Measurements from ENCODE around the gene CHRM4.
"Not testable (repeated sequence)": the region's sequence is repeated elsewhere in the genome, so short reads cannot be mapped to it uniquely, and the experiment has no call there.

CHRM4 gene

DNA sequence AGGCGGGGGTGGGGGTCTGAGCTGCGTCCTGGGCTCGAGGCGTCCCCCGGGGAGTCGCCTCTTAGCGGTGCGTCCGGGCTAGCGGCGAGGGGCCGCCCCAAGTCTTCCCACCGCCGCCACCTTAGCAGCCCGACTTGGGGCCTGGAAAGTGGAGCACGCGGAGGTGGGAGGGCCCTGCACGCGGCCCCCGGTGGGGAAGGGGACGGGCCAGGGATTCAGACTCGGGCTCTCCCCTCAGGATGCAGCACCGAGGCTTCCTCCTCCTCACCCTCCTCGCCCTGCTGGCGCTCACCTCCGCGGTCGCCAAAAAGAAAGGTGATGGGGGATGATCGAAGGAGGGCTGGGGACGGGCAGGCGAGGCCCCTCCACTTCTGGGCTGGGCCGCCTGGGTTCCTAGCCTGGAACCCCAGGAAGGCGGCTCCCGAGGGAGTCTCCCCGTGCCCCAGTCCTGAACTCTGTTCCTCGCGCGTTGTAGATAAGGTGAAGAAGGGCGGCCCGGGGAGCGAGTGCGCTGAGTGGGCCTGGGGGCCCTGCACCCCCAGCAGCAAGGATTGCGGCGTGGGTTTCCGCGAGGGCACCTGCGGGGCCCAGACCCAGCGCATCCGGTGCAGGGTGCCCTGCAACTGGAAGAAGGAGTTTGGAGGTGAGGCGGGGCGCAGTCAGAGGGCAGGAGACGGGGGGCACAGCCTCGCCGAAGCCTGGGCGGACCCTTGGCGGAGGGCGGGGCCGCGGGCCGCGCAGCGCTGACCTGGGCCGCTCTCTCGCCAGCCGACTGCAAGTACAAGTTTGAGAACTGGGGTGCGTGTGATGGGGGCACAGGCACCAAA, 9.5 kb downstream of the CHRM4 start:
- no peak for DNase-seq (ENCODE audit: low read depth)

DNA sequence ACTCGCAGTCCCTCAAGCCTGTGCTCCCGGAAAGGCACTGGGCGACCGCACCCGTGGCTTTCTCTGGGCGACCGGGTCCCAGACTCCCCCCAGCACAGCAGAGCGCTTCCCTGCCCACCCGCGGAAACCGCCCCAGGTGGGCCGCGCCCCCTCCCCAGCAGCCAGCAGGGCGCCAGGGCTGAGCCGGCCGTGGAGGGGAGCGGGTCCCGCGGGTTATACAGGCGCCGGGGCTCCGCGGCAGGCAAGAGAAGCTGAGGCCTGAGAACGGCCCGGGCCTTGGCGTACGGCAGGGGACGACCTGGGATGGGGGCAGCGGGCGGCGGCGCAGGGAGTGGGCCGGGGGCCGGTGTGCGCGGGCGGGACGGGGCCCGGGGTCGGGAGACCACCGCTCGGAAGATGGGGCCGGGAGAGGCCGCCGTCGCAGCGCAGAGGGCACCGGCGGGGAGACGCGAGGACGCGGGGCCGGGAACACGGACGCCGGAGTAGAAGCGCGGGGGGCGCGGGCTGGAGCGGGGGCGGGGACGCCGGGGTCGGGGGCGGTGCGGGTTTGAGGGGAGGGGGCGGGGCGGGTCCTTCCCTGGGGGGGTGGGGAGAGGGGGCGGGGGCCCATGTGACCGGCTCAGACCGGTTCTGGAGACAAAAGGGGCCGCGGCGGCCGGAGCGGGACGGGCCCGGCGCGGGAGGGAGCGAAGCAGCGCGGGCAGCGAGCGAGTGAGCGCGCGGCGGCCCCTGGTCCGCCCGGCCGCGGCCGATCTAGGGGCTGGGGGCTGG, 10.3 kb downstream of the CHRM4 start, which contains the start of gene MDK:
MDK (plus strand) TSS at position 622 of the 771 bp plus-strand sequence. CDS start 389 bp downstream, outside the sequence.
- DNase-seq (ENCODE audit: low read depth): no peak

DNA sequence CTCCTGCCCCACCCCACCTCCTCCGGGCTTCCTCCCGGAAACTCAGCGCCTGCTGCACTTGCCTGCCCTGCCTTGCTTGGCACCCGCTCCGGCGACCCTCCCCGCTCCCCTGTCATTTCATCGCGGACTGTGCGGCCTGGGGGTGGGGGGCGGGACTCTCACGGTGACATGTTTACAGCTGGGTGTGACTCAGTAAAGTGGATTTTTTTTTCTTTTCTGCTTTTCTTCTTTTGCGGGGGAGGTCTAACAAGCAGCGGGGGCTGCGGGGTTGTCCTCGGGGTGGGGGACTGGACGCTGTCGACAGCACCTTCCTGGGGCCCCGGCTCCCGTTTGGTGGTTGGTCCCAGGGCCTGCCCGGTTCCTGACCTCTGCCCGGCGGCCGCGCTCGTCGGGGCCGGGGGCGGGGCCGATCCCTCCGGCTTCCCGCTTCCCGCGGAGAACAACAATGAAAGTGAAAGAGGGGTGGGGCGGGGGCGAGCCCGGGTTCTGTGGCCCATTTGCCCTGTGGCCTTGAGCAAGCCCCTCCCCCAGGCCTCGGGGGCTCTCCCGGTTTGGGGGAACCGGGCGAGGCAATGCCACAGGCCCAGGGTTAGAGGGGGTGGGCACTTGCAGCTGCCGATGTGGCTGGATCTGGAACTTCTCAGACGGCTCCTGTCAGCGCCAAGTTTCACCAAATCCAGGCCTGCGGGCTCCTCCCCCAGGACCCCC, 11.1 kb downstream of the CHRM4 start:
- DNase-seq (ENCODE audit: low read depth): no peak

DNA sequence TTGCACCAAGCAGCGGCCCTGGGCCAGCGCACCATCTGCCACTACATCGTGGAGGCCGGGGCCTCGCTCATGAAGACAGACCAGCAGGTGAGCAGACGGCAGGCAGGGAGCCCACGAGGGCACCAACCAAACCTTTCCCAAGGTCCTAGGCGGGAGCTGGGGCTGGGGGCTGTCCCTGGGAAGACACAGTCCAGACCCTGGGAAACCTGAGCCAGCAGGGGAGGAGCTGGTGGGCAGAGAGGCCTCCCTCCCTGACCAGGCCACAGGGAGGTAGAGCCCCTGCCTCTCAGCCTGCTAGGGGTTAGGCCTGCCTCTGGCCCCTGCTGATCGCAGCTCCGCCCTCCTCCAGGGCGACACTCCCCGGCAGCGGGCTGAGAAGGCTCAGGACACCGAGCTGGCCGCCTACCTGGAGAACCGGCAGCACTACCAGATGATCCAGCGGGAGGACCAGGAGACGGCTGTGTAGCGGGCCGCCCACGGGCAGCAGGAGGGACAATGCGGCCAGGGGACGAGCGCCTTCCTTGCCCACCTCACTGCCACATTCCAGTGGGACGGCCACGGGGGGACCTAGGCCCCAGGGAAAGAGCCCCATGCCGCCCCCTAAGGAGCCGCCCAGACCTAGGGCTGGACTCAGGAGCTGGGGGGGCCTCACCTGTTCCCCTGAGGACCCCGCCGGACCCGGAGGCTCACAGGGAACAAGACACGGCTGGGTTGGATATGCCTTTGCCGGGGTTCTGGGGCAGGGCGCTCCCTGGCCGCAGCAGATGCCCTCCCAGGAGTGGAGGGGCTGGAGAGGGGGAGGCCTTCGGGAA, 11.9 kb downstream of the CHRM4 start:
- DNase-seq (ENCODE audit: low read depth): not testable (repeated sequence)

DNA sequence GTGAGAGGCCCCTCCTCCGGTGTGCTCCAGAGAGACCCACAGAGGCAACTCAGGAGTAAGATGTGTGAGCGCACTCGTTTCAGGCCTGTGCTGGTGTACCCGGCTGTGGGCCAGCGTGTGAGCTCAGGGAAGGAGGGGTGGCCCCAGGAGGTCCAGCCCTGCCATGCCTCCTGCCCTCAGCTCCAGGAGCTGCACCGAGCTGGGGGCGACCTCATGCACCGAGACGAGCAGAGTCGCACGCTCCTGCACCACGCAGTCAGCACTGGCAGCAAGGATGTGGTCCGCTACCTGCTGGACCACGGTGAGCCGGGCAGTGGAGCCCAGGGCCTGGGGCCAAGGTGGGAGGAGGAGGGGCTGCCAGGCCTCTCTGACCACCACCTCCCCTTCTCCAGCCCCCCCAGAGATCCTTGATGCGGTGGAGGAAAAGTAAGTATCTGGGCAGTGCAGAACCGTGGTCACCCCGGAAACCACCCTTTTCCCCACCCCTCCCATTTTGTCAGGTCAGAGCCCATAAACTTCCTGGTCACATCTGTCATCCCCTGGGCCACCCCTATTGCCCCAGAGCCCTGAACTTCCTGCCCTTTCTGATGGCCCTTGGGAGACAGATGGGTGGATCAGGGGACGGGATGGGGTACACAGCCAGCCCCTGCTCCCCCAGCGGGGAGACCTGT, 12.6 kb downstream of the CHRM4 start:
- no peak for DNase-seq (ENCODE audit: low read depth)

DNA sequence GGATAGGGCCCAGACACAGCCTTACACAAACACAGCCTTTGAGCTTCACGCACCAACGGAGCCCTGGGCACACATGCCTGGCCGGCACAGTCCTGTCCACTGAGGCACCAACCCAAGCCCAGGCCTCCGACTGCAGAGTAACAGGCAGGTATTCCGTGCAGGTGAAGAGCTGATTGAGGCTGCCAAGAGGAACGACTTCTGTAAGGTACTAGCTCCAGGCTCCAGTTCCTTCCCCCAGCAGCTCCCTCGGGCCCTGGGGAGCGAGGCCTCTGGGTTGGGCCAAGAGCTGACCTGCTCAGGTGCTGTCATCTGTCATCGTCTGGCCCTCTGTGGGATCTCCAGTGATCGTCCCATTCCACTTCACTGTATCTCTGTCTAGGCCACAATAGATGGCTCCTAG, 13.3 kb downstream of the CHRM4 start:
- no peak for DNase-seq (ENCODE audit: low read depth)

DNA sequence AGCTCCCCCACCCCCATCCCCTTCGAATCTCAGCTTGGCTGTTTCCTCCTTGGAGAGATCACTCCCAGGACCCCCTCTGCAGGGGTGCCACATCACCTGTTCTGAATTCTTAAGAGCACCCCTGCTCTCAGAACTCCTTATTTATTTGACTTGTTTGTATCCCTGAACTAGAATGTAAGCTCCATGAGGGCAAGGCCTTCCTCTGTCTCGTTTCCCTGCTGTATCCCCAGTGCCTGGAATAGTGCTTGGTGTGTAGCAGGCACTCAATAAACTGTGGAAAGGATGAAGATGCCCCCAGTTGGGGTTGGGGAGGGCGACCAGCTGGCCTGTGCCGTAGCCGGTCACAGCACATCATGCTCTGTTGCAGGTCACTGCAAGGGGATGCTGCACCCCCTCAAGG, 13.7 kb downstream of the CHRM4 start:
- no peak for DNase-seq (ENCODE audit: low read depth)

DNA sequence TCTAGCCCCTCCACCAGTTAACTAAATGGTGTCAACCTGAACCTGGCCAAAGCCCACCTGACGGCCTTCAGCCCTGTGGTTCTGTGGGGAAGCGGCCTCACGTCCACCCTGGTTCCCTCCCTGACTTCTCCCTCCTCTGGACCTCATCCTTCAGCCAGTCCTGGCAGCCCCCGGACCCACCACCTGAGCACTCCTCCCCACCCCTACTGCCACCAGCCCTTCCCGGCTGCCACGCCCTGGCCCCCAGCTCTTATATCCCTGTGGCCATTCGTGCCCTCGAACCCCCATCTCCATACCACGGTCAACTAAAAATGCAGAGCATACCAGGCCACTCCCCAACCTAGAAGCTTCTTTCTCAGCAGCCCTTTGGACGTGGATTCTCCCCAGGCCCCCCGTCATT, 14.3 kb downstream of the CHRM4 start:
- DNase-seq (ENCODE audit: low read depth): no peak

DNA sequence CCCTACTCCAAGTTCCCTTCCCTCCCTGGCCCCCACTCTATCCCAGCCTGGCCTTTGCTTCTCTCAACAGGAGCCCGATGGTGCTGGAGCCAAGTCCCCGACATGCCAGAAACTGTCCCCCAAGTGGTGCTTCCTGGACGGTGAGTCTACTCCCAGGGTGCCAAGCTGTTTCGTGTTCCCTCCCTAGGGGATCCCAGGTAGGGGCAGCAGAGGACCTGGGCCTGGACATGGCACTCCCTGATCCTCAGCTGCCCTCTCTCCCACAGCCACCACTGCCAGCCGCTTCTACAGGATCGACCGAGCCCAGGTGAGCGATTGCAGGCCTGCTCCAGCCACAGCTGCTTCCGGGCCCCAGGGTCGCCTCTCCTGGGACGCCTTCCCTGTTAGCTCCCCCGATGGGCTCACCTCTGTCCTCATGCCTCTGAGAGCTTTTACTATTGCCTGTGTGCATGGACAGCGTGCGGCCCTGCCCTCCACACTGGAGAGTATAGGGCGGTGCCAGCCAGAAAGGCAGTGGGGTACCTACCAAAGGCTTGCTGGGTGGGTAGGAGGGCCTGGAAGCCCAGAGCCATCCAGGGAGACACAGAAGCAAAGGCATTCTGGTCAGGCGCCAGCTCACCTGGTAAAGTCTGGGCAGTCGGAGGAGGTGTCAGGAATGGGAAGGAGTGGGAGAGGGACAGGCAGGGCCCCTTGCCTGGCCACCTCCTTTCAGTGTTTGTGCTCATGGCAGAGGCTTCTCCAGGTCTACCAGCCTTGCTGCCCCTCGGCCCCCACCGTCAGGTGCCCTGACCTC, 15.1 kb downstream of the CHRM4 start:
- no peak for DNase-seq (ENCODE audit: low read depth)

DNA sequence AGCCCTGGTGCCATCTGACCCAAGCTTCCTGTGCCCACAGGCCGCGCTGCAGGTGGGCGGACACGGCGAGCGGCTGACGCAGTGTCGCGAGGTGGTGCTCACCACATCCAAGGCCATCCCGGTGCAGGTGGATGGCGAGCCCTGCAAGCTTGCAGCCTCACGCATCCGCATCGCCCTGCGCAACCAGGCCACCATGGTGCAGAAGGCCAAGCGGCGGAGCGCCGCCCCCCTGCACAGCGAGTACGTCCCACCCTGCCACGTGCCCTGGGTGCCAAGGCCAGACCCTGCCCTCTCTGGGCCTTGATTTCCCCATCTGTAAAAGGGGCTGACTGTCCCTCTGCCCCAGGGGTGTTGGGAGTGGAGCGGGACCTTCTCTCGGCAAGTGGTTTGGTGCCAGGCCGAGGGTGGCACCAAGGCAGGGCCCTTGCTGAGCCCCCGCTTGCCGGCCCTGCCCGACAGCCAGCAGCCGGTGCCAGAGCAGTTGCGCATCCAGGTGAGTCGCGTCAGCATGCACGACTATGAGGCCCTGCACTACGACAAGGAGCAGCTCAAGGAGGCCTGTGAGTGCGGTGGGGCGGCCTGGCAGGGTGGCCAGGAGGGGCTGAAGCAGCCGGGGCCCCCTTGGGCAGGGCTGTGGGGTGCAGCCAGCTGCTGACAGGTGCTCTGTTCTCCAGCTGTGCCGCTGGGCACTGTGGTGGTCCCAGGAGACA, 16.0 kb downstream of the CHRM4 start:
- no peak for DNase-seq (ENCODE audit: low read depth)

DNA sequence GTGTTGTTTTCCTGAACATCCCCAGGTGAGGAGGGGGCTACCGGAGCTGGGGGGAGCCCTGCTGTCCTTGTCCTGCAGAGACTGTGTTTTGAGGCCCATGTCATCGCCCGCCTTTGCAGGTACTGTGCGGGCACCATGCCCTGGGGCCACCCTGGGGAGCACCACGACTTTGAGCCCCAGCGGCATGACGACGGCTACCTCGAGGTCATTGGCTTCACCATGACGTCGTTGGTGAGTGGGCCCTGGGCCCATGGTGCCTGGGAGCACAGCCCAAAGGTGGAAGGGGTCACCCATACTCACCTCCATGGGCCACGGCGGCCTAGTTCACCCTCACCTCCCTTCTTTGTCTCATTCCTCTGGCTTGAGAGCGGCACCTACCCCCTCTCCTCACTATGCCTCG, 16.8 kb downstream of the CHRM4 start:
- DNase-seq (ENCODE audit: low read depth): no peak

DNA sequence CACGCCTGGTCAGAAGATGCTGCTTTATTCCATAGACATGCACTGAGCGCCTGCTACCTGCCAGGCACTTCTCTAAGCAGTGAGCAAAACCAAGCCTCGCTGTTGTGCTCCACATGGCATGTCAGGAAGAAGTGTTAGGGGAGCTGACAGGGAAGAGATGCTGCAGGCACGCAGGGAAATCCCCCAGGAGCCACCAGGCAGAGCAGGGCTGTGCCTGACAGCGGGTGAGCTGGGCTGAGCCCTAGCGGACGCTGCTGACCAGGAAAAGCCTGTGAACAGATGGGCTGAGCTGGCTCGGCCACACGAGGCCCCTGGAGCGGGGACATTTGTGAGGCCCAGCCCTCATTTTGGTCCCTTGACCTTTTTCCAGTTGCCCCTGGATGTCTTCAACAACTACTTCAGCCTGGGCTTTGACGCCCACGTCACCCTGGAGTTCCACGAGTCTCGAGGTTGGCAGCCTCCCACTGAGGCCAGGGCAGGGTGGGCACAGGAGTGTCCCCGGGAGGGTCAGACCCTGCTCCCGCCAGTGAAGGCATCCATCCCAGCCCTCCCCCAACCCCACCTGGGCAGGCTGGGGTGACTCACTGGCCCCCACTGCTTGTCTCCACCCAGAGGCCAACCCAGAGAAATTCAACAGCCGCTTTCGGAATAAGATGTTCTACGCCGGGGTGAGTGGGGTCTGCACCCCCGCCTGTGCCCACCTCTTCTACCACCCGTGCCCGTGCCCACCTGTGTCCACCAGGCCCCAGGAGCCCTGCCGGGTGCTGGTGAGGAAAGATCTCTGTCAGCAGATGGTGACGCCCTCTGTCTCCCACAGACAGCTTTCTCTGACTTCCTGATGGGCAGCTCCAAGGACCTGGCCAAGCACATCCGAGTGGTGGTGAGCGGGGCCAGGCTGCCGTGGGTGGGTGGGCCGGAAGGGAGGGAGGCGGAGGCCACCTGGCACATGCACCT, 17.5 kb downstream of the CHRM4 start:
- DNase-seq (ENCODE audit: low read depth): no peak

DNA sequence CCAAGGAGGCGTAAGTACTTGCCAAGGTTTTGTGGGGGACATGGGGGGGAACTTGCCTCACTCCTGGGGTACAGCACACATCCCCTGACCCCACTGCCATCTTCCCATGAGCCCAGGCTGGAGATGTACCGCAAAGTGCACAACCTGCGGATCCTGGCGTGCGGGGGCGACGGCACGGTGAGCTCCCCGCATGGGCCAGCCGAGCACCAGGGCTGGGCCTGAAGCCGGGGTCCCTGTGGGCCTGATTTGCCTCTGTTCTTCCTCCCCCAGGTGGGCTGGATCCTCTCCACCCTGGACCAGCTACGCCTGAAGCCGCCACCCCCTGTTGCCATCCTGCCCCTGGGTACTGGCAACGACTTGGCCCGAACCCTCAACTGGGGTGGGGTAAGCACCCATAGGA, 19.1 kb downstream of the CHRM4 start:
- DNase-seq (ENCODE audit: low read depth): not testable (repeated sequence)

DNA sequence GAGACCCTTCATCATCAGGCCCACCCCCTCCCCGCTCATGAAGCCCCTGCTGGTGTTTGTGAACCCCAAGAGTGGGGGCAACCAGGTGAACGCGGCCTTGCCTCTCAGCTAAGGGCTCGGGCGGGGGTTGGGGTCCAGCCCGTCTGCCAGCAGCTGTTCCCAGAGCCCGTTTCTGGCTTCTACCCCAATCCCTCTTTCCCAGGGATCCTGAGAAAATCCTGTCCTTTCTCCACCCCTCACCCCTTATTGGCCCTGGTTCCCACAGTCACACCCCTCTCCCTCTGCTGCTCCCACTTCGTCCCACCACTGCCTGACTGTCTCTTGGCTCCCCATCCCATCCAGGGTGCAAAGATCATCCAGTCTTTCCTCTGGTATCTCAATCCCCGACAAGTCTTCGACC, 19.5 kb downstream of the CHRM4 start:
- no peak for DNase-seq (ENCODE audit: low read depth)

DNA sequence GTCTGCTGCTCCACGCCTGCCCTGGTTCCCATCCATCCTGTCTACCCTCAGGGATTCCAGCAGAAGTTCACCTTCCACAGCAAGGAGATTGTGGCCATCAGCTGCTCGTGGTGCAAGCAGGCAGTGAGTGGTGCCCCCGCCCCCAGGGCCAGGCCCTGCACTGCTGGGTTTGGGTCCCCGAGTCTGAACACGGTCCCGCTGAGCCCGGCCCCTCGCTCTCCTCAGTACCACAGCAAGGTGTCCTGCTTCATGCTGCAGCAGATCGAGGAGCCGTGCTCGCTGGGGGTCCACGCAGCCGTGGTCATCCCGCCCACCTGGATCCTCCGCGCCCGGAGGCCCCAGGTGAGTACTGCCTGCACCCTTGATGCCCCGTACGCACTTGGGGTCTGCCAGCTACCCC, 20.3 kb downstream of the CHRM4 start:
- DNase-seq (ENCODE audit: low read depth): not testable (repeated sequence)

DNA sequence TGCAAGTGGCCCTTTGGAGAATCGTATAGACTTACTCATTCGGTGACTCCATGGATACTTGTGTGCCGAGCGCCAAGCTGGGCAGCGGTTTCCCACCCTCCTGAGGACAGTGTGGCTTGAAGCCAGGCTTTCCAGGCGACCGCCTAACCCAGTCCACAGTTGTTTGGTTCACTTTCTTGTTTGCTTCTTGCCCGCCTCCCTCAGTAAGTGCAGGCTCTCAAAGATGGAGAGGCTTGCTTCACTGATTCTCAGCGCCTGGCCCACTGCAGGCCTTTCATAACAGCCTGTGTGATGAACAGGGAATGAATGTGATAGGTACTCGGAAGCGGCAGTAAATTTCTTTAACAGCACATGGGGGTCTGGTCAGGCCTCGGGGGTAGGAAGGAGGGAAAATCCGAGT, 21.3 kb downstream of the CHRM4 start:
- no peak for DNase-seq (ENCODE audit: low read depth)

DNA sequence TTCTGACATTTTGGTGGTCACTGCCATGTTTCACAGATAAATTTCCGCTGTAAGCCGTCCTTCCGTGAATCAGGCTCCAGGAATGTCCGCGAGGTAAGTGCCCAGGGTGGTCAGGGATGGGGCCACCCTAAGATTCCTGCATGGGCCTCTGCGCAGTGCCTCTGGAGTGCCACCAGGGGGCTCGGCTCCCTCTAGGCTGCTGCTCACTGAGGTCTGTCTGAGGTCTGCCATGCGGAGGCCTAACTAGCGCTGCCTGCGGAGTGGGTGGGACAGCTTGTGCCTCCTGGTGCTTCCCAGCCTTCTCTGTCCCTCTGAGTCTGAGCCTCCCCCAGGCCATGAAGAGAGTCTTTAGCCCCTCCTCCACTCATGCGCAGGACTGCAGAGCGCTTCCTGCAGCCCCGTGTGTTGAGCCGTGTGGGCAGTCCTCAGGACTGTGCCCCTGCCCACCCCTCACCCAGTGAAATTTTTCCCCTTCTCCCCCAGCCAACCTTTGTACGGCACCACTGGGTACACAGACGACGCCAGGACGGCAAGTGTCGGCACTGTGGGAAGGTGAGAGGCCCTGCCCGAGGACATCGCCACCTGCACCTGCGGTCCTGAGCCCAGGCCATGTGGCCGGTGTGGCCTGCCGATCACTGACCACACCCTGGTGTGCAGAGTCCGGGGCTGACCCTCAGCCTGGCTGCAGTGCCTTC, 22.0 kb downstream of the CHRM4 start:
- no peak for DNase-seq (ENCODE audit: low read depth)

DNA sequence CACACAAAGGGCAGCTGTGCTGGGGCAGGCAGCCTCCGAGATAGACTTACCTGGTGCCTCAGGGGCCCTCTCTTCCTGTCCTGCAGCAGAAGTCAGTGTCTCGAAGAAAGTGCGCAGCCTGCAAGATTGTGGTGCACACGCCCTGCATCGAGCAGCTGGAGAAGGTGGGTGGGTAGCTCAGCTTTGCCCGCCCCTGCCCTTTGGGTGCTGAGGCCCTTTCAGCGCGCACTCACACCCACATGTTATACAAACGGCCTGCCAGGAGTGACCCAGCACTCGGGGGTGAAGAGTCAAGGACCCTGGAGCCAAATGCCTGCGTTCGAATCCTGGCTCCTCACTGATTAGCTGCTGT, 23.7 kb downstream of the CHRM4 start:
- DNase-seq (ENCODE audit: low read depth): no peak

Data from GM04504 (cell line).